IMR-90 (cell line): Measurements from ENCODE around the gene ITPK1. TPM values are rescaled to one million over a fixed set of nuclear protein-coding genes. Genes with fewer than 3 reads are reported as not detected.

Experiments used
- ATAC-seq: fragments of 200-7000 bp; cut with Tn5 transposase; 2 replicates; pipeline ENCODE4 v1.9.1; 2020; ENCODE audit warnings: low read depth, mild to moderate bottlenecking, moderate library complexity
- BruUV-seq: library from RNA; stranded (reverse); fragments of 400-500 nt; replicated peaks from 2 replicates; lab custom pipeline; 2021; lab: Mats Ljungman, UMichigan
- CTCF ChIA-PET: fragments of 300-600 bp; formaldehyde crosslinking; extraction: SDS; loops from one replicate; lab custom pipeline; 2021; ENCODE audit warnings: antibody characterized with exemption; lab: Yijun Ruan, JAX
- POLR2A ChIA-PET: fragments of 300-600 bp; sonication (Branson Sonifier 250); formaldehyde crosslinking; loops from one replicate; lab custom pipeline; 2022; ENCODE audit warnings: antibody characterized with exemption; ENCODE audit not compliant: unreplicated experiment; lab: Charles Lee
- DNase-seq: peaks from one replicate; pipeline ENCODE4 v3.0.0; 2013
- H2AFZ ChIP-seq: replicated peaks from 2 replicates; pipeline ENCODE3; 2013; ENCODE audit warnings: low read length, mild to moderate bottlenecking; ENCODE audit not compliant: poor library complexity
- H2AK5ac ChIP-seq: 2 replicates; pipeline ENCODE4 v1.6.1; 2013; ENCODE audit warnings: low read depth, low read length, inconsistent platforms
- H2AK9ac ChIP-seq: replicated peaks from 2 replicates; pipeline ENCODE3; 2013; ENCODE audit warnings: mild to moderate bottlenecking, low read depth, low read length, moderate library complexity; ENCODE audit not compliant: poor library complexity
- H2BK120ac ChIP-seq: 2 replicates; pipeline ENCODE4 v1.6.1; 2013; ENCODE audit warnings: low read depth, low read length, inconsistent platforms
- H2BK15ac ChIP-seq: 3 replicates; pipeline ENCODE4 v1.6.1; 2013; ENCODE audit warnings: low read depth, low read length, inconsistent platforms
- H2BK20ac ChIP-seq: 2 replicates; pipeline ENCODE4 v1.6.1; 2013; ENCODE audit warnings: low read depth, mild to moderate bottlenecking, inconsistent platforms, low read length, moderate library complexity
- H2BK5ac ChIP-seq: 2 replicates; pipeline ENCODE4 v1.6.1; 2013; ENCODE audit warnings: mild to moderate bottlenecking, low read depth, low read length, inconsistent platforms; ENCODE audit not compliant: poor library complexity, severe bottlenecking
- H3K14ac ChIP-seq: replicated peaks from 2 replicates; pipeline ENCODE4 v1.6.1; 2013; ENCODE audit warnings: low read depth, low read length, inconsistent platforms
- H3K18ac ChIP-seq: 2 replicates; pipeline ENCODE4 v1.6.1; 2013; ENCODE audit warnings: low read depth, low read length, control low read depth
- H3K23ac ChIP-seq: 2 replicates; pipeline ENCODE4 v1.6.1; 2013; ENCODE audit warnings: low read depth, low read length, inconsistent platforms
- H3K27ac ChIP-seq: 2 replicates; pipeline ENCODE4 v1.5.1; 2013; ENCODE audit warnings: mild to moderate bottlenecking, control low read depth, low read length; ENCODE audit not compliant: insufficient read depth
- H3K27me3 ChIP-seq: 2 replicates; pipeline ENCODE4 v1.6.1; 2013; ENCODE audit warnings: low read length; ENCODE audit not compliant: control insufficient read depth, insufficient read depth
- H3K36me3 ChIP-seq: 2 replicates; pipeline ENCODE4 v1.6.1; 2013; ENCODE audit warnings: low read length, mixed read lengths; ENCODE audit not compliant: control insufficient read depth, insufficient read depth
- H3K4ac ChIP-seq: 2 replicates; pipeline ENCODE4 v1.6.1; 2013; ENCODE audit warnings: low read depth, low read length, inconsistent platforms
- H3K4me1 ChIP-seq: 2 replicates; pipeline ENCODE4 v1.6.1; 2013; ENCODE audit warnings: low read length, mixed read lengths; ENCODE audit not compliant: control insufficient read depth, insufficient read depth
- H3K4me2 ChIP-seq: 2 replicates; pipeline ENCODE4 v1.6.1; 2013; ENCODE audit warnings: low read depth, mild to moderate bottlenecking, control low read depth, low read length, moderate library complexity
- H3K4me3 ChIP-seq: 2 replicates; pipeline ENCODE4 v1.5.1; 2013; ENCODE audit warnings: low read depth, mild to moderate bottlenecking, control low read depth, low read length, moderate library complexity; ENCODE audit not compliant: insufficient read depth
- H3K56ac ChIP-seq: 2 replicates; pipeline ENCODE4 v1.6.1; 2013; ENCODE audit warnings: low read length, inconsistent platforms; ENCODE audit not compliant: insufficient read depth; ENCODE audit errors: extremely low read depth
- H3K79me1 ChIP-seq, 2 experiments: 2 replicates each; pipeline ENCODE4 v1.6.1; 2013; ENCODE audit warnings: low read length in 2 of 2, inconsistent platforms in 1 of 2, low read depth in 1 of 2
- H3K9ac ChIP-seq: 2 replicates; pipeline ENCODE4 v1.6.1; 2013; ENCODE audit warnings: low read depth, low read length, control low read depth
- H3K9me1 ChIP-seq: 2 replicates; pipeline ENCODE4 v1.6.1; 2013; ENCODE audit warnings: low read length, inconsistent platforms; ENCODE audit not compliant: insufficient read depth
- H3K9me3 ChIP-seq: 2 replicates; pipeline ENCODE4 v1.6.1; 2013; ENCODE audit warnings: low read length; ENCODE audit not compliant: control insufficient read depth, insufficient read depth
- H4K20me1 ChIP-seq: 2 replicates; pipeline ENCODE4 v1.6.1; 2013; ENCODE audit warnings: low read length, inconsistent platforms; ENCODE audit not compliant: insufficient read depth
- H4K5ac ChIP-seq: 2 replicates; pipeline ENCODE4 v1.6.1; 2013; ENCODE audit warnings: mild to moderate bottlenecking, low read depth, low read length, control low read depth
- H4K8ac ChIP-seq, 2 experiments: 2 replicates each; pipeline ENCODE4 v1.6.1; 2013; ENCODE audit warnings: low read depth in 2 of 2, low read length in 2 of 2, control low read depth in 1 of 2, inconsistent platforms in 1 of 2
- H4K91ac ChIP-seq: 2 replicates; pipeline ENCODE4 v1.6.1; 2013; ENCODE audit warnings: low read depth, low read length, inconsistent platforms; ENCODE audit not compliant: insufficient read depth
- BHLHE40 ChIP-seq: fragments of 150-350 bp; IDR thresholded peaks from 2 replicates; pipeline ENCODE4 v1.6.1; 2016; ENCODE audit warnings: mild to moderate bottlenecking, low read depth, low read length
- CTCF ChIP-seq: conservative IDR thresholded peaks from 2 replicates; pipeline ENCODE4 v1.5.1; 2012; ENCODE audit warnings: mild to moderate bottlenecking, low read depth, low read length, improper control_type of control experiment
- MAZ ChIP-seq: IDR thresholded peaks from 2 replicates; pipeline ENCODE4 v1.6.1; 2012; ENCODE audit warnings: low read depth, mild to moderate bottlenecking, low read length, improper control_type of control experiment, moderate library complexity, borderline replicate concordance
- POLR2A ChIP-seq: IDR thresholded peaks from 2 replicates; pipeline ENCODE4 v1.6.1; 2012; ENCODE audit warnings: mild to moderate bottlenecking, low read depth, low read length
- WGBS, 2 experiments: methylation state at CpG; one replicate each; pipeline versions ENCODE4 v1.1.5 to v1.1.7; 2013; ENCODE audit warnings: missing lambda C conversion rate in 2 of 2; ENCODE audit not compliant: insufficient read length in 1 of 2; ENCODE audit errors: extremely low coverage in 2 of 2; 5-methylcytosine and 5-hydroxymethylcytosine counted together
- dilution Hi-C: fragments of 300-500 bp; cut with HindIII; formaldehyde crosslinking; loops from one replicate; pipeline ENCODE4 v1.14.3; 2018; ENCODE audit warnings: low sequenced_read_pairs; ENCODE audit not compliant: unreplicated experiment
- in situ Hi-C: fragments of 300-500 bp; cut with MboI; formaldehyde crosslinking; loops from 3 replicates; pipeline ENCODE4 v1.14.3; 2019; ENCODE audit warnings: low sequenced_read_pairs, inconsistent platforms, mixed read lengths
- intact Hi-C: fragments of 100-400 bp; cut with micrococcal nuclease; formaldehyde crosslinking; loops from 2 replicates; pipeline ENCODE4 v1.10.0; 2022
- polyA plus RNA-seq, 3 experiments: library from polyadenylated mRNA; depleted of rRNA; stranded (reverse); fragments of >200 nt; gene quantifications; 2 replicates each; pipeline ENCODE4 v1.2.3, GENCODE V29; 2012; ENCODE audit warnings: low replicate concordance in 1 of 3
- total RNA-seq: library from RNA; depleted of rRNA; stranded (reverse); fragments of >200 nt; gene quantifications from 2 replicates; pipeline ENCODE4 v1.2.3, GENCODE V29; 2012

The ITPK1 gene
- total and polyA plus RNA-seq, 2 of the 4 experiments (the other 2 are of a cell fraction) = 21.7 to 26.9 TPM

- TF ChIP-seq BHLHE40 = no peak
These were observed 12.2 kb downstream of the ITPK1 start (continued) for GRCh38 chr14:93103392-93104080.

GRCh38 chr14:93102141-93102540 lies 13.6 kb downstream of the ITPK1 start:
- no peak overlapping the region for H4K91ac ChIP-seq
- no peak overlapping the region for H2AK9ac ChIP-seq
- H2BK120ac ChIP-seq = no peak overlapping the region
- no peak overlapping the region for H2AFZ ChIP-seq
- H3K79me1 ChIP-seq = peaks cover 0 to 12% of the 10 kb centered on the region in 2 experiments; a peak in 1 of 4 replicates
- no CpG with 5 or more reads among the region's 10 CpGs for WGBS, 2 experiments
- DNase-seq (no peak), ATAC-seq (no peak)
- peaks cover 13% of the 10 kb centered on the region for H4K20me1 ChIP-seq
- H2BK5ac ChIP-seq = no peak overlapping the region
- in situ Hi-C loops = no loop called here
- no peaks in the 10 kb centered on the region for H3K27me3 ChIP-seq
- dilution Hi-C loops = no loop called here
- no peak overlapping the region for H3K4me3 ChIP-seq
- no peak overlapping the region for H2AK5ac ChIP-seq
- no peak overlapping the region for H3K18ac ChIP-seq
- H4K8ac ChIP-seq = no peak overlapping the region
- H3K4me1 ChIP-seq = peaks cover 6% of the 10 kb centered on the region
- H4K5ac ChIP-seq = no peak overlapping the region
- no peak overlapping the region for H3K14ac ChIP-seq
- H2BK15ac ChIP-seq = no peak overlapping the region
- no peak overlapping the region for H3K23ac ChIP-seq
- no peaks in the 10 kb centered on the region for H3K9me3 ChIP-seq
- no peak overlapping the region for H3K4ac ChIP-seq
- H2BK20ac ChIP-seq = no peak overlapping the region
- H3K56ac ChIP-seq = no peak overlapping the region
- H3K27ac ChIP-seq = no peak overlapping the region
- TF ChIP-seq MAZ (no peak), CTCF (no peak), POLR2A (no peak), BHLHE40 (no peak)
- H3K9ac ChIP-seq = no peak overlapping the region
- H3K36me3 ChIP-seq = no peaks in the 10 kb centered on the region
- intact Hi-C loops = no loop called here
- no peaks in the 10 kb centered on the region; the same call in 1 of the 2 replicates for H3K9me1 ChIP-seq
- no peak overlapping the region for H3K4me2 ChIP-seq
- POLR2A ChIA-PET = no interaction called here
- BruUV-seq = no TSS peak
- CTCF ChIA-PET = interaction anchor here (1.3 to 1.5 kb wide), 2 partner anchors 11 to 14 kb away, joined by 3 to 4 read pairs; no protein-coding TSS in a partner anchor
